GM12878 (cell line): ENCODE measurements around the gene LONP1. TPM values are rescaled to one million over a fixed set of nuclear protein-coding genes. Genes with fewer than 3 reads are reported as not detected.
"Not testable (repeated sequence)": the region's sequence is repeated elsewhere in the genome, so short reads cannot be mapped to it uniquely, and the experiment has no call there.

Source experiments
- ATAC-seq: fragments of 200-7000 bp; cut with Tn5 transposase; 3 replicates; pipeline ENCODE4 v1.9.1; 2020; ENCODE audit warnings: mild to moderate bottlenecking, moderate library complexity
- BruUV-seq: library from RNA; stranded (reverse); fragments of 400-500 nt; replicated peaks from 2 replicates; lab custom pipeline; 2021; lab: Mats Ljungman, UMichigan
- CTCF ChIA-PET: fragments of 300-600 bp; sonication (Branson Sonifier 250); formaldehyde crosslinking; extraction: SDS; loops from one replicate; lab custom pipeline; 2021; ENCODE audit warnings: inconsistent platforms; lab: Yijun Ruan, JAX
- POLR2A ChIA-PET: fragments of 350-600 bp; formaldehyde crosslinking; extraction: SDS; loops from one replicate; lab custom pipeline; 2021; ENCODE audit warnings: inconsistent platforms; lab: Charles Lee
- RAD21 ChIA-PET: fragments of 300-600 bp; sonication (Branson Sonifier 250); formaldehyde crosslinking; loops from one replicate; lab custom pipeline; 2023; ENCODE audit warnings: antibody characterized with exemption; ENCODE audit not compliant: unreplicated experiment; lab: Charles Lee
- SMC1A ChIA-PET: fragments of 300-600 bp; sonication (Branson Sonifier 250); formaldehyde crosslinking; loops from one replicate; lab custom pipeline; 2023; ENCODE audit not compliant: unreplicated experiment, uncharacterized antibody; lab: Charles Lee
- DNase-seq: peaks from one replicate; pipeline ENCODE4 v3.0.0-alpha.2; 2011; ENCODE audit warnings: low read depth, low spot score
- FAIRE-seq: peaks from 3 replicates; lab custom pipeline; 2011; peaks lifted over from hg19 to GRCh38; lab: Jason Lieb, UNC
- H2AFZ ChIP-seq: 2 replicates; pipeline ENCODE4 v1.6.0; 2011; ENCODE audit warnings: low read depth, low read length, control low read depth; ENCODE audit not compliant: control insufficient read depth
- H3K27ac ChIP-seq: 2 replicates; pipeline ENCODE4 v1.5.1; 2011; ENCODE audit warnings: control low read depth; ENCODE audit not compliant: control insufficient read depth, insufficient read depth
- H3K27me3 ChIP-seq, 2 experiments: replicated peaks in 1 of 2; 2 replicates each; pipeline versions ENCODE4 v1.6.0 to v1.6.1; 2011; ENCODE audit warnings: low read length in 1 of 2; ENCODE audit not compliant: control insufficient read depth in 2 of 2, insufficient read depth in 2 of 2
- H3K36me3 ChIP-seq, 2 experiments: 2 replicates each; pipeline ENCODE4 v1.5.1; 2011; ENCODE audit warnings: low read length in 1 of 2; ENCODE audit not compliant: control insufficient read depth in 2 of 2, insufficient read depth in 2 of 2
- H3K4me1 ChIP-seq: 2 replicates; pipeline ENCODE4 v1.6.1; 2011; ENCODE audit warnings: mild to moderate bottlenecking, low read length, moderate library complexity, mixed read lengths; ENCODE audit not compliant: control insufficient read depth, insufficient read depth
- H3K4me2 ChIP-seq: 2 replicates; pipeline ENCODE4 v1.6.0; 2011; ENCODE audit warnings: control low read depth; ENCODE audit not compliant: control insufficient read depth, insufficient read depth
- H3K4me3 ChIP-seq: fragments of 200-600 bp; sonication (generic); 2 replicates; pipeline ENCODE4 v1.5.1; 2016
- H3K79me2 ChIP-seq: 2 replicates; pipeline ENCODE4 v1.6.0; 2011; ENCODE audit warnings: low read length; ENCODE audit not compliant: control insufficient read depth, insufficient read depth
- H3K9ac ChIP-seq: 2 replicates; pipeline ENCODE4 v1.8.0; 2011; ENCODE audit warnings: low read length, control low read depth, mixed read lengths; ENCODE audit not compliant: control insufficient read depth, insufficient read depth
- H3K9me3 ChIP-seq: replicated peaks from 3 replicates; pipeline ENCODE4 v1.5.1; 2011; ENCODE audit warnings: mild to moderate bottlenecking, low read length; ENCODE audit not compliant: control insufficient read depth, insufficient read depth
- H4K20me1 ChIP-seq: 2 replicates; pipeline ENCODE4 v1.6.0; 2011; ENCODE audit not compliant: control insufficient read depth, insufficient read depth
- CHD4 ChIP-seq: fragments of 200-600 bp; sonication (generic); IDR thresholded peaks from 2 replicates; pipeline ENCODE4 v1.6.1; 2016; ENCODE audit warnings: mild to moderate bottlenecking
- EGR1 ChIP-seq, 2 experiments: IDR thresholded peaks; 1 replicate in 1 of 2; 2 replicates in 1 of 2; pipeline ENCODE4 v1.6.1; 2011 to 2012; ENCODE audit warnings: low read depth in 2 of 2, low read length in 2 of 2, borderline replicate concordance in 1 of 2, mild to moderate bottlenecking in 1 of 2, moderate library complexity in 1 of 2
- GABPA ChIP-seq: IDR thresholded peaks from 2 replicates; pipeline ENCODE4 v1.6.1; 2014; ENCODE audit warnings: antibody characterized with exemption, low read depth, mild to moderate bottlenecking, inconsistent platforms
- MEF2B ChIP-seq: fragments of 450-650 bp; IDR thresholded peaks from 2 replicates; pipeline ENCODE4 v1.6.1; 2018; ENCODE audit warnings: mild to moderate bottlenecking, moderate library complexity; ENCODE audit not compliant: partially characterized antibody, poor library complexity, severe bottlenecking
- MYC ChIP-seq: IDR thresholded peaks from 2 replicates; pipeline ENCODE4 v1.6.1; 2011; ENCODE audit warnings: mild to moderate bottlenecking, low read length, moderate library complexity, inconsistent platforms; ENCODE audit not compliant: insufficient read depth, insufficient replicate concordance, insufficient read length, severe bottlenecking
- RBBP5 ChIP-seq: fragments of 200-600 bp; sonication (generic); conservative IDR thresholded peaks from 2 replicates; pipeline ENCODE4 v1.6.1; 2016
- RCOR1 ChIP-seq: conservative IDR thresholded peaks from 2 replicates; pipeline ENCODE4 v1.6.1; 2012; ENCODE audit warnings: low read depth, low read length, improper control_type of control experiment
- SREBF2 ChIP-seq: IDR thresholded peaks from 2 replicates; pipeline ENCODE4 v1.6.1; 2012; ENCODE audit warnings: mild to moderate bottlenecking, low read length
- SUPT20H ChIP-seq: IDR thresholded peaks from 2 replicates; pipeline ENCODE4 v1.6.1; 2011; ENCODE audit warnings: low read depth, mild to moderate bottlenecking, low read length, moderate library complexity, borderline replicate concordance; ENCODE audit not compliant: control insufficient read depth
- TCF3 ChIP-seq: IDR thresholded peaks from 2 replicates; pipeline ENCODE4 v1.6.1; 2012; ENCODE audit warnings: low read depth, mild to moderate bottlenecking, low read length, borderline replicate concordance; ENCODE audit not compliant: insufficient read depth
- ZNF687 ChIP-seq: fragments of 450-650 bp; IDR thresholded peaks from 2 replicates; pipeline ENCODE4 v1.6.1; 2017; ENCODE audit warnings: mild to moderate bottlenecking, moderate library complexity
- WGBS: methylation state at CpG from one replicate; pipeline ENCODE4 v1.1.6; 2016; ENCODE audit warnings: low lambda C conversion rate; ENCODE audit not compliant: insufficient replicate concordance, insufficient coverage; ENCODE audit errors: missing lambda C conversion rate; 5-methylcytosine and 5-hydroxymethylcytosine counted together
- in situ Hi-C: fragments of 300-500 bp; cut with MboI; formaldehyde crosslinking; loops from 9 replicates; pipeline ENCODE4 v1.14.3; 2018; ENCODE audit warnings: mixed read lengths
- intact Hi-C: fragments of 100-400 bp; cut with micrococcal nuclease; formaldehyde crosslinking; loops from one replicate; pipeline ENCODE4 v1.14.2; 2022; ENCODE audit not compliant: unreplicated experiment
- polyA plus RNA-seq, 11 experiments: library from polyadenylated mRNA; depleted of rRNA in 4 of 11; unstranded in 6 of 11; stranded (reverse) in 5 of 11; fragments of >200 nt; fragmentation: Nextera tagmentation in 4 of 11; fragmentation: Illumina TruSeq in 1 of 11; extraction: Ambion mirVana in 4 of 11; extraction: Trizol in 1 of 11; gene quantifications; 1 replicate in 1 of 11; 2 replicates in 10 of 11; pipeline versions ENCODE4 v1.2.1 to v1.2.3, GENCODE V29; 2011 to 2016; ENCODE audit warnings: inconsistent platforms in 2 of 11, missing spikeins in 2 of 11, low read depth in 1 of 11
- total RNA-seq, 4 experiments: library from RNA; depleted of rRNA in 3 of 4; stranded (reverse); fragments of >200 nt in 3 of 4; fragmentation: Illumina TruSeq in 1 of 4; extraction: Trizol in 1 of 4; gene quantifications; 2 replicates each; pipeline versions ENCODE4 v1.2.1 to v1.2.3, GENCODE V29; 2013 to 2021

LONP1 gene
- total and polyA plus RNA-seq, 10 of the 15 experiments (the other 5 are each of a cell fraction or from before 2014, with no cell fraction given), result 0.61 to 136 (median 59.5) TPM

- TF ChIP-seq GABPA (no peak), CHD4 (no peak), SREBF2 (no peak), RBBP5 (no peak), MYC (no peak)
- TF ChIP-seq, all 136 proteins: peak for 0
Observed at GRCh38 chr19:5738423-5738822, 18.5 kb upstream of the LONP1 start (continued).

- not testable (repeated sequence) for BruUV-seq
Observed at GRCh38 chr19:5733172-5733571, 13.2 kb upstream of the LONP1 start.

GRCh38 chr19:5727453-5728050, 7.6 kb upstream of the LONP1 start:
- WGBS, result 86% methylated on average over 4 of the region's 4 CpGs
- DNase-seq (no peak), ATAC-seq (no peak), FAIRE-seq (no peak)
- RAD21 ChIA-PET, result no interaction called here
- H3K4me2 ChIP-seq, result no peak overlapping the region
- BruUV-seq, result no TSS peak
- no peak overlapping the region for H2AFZ ChIP-seq
- H3K9ac ChIP-seq, result no peak overlapping the region
- in situ Hi-C loops (no loop called here), intact Hi-C loops (no loop called here)
- H3K4me1 ChIP-seq, result no peaks in the 10 kb centered on the region
- no peaks in the 10 kb centered on the region for H3K27me3 ChIP-seq
- no peak overlapping the region for H3K27ac ChIP-seq
- POLR2A ChIA-PET, result no interaction called here
- no peaks in the 10 kb centered on the region for H4K20me1 ChIP-seq
- SMC1A ChIA-PET, result interaction anchor here (0.6 kb wide), 1 partner anchor 13 kb away, joined by 3 read pairs; no protein-coding TSS in a partner anchor
- CTCF ChIA-PET, result no interaction called here
- H3K79me2 ChIP-seq, result no peaks in the 10 kb centered on the region
- no peak overlapping the region for H3K4me3 ChIP-seq
- no peaks in the 10 kb centered on the region for H3K36me3 ChIP-seq
- no peaks in the 10 kb centered on the region; the same call in 1 of the 3 replicates for H3K9me3 ChIP-seq
- TF ChIP-seq MEF2B, result no peak
- TF ChIP-seq ZNF687, result no peak
- no peak for TF ChIP-seq EGR1 (IDR thresholded peaks at IDR 0.05; ENCODE audit: borderline replicate concordance in 1 of 2, low read depth in 2 of 2, low read length in 2 of 2)
- no peak for TF ChIP-seq MYC
- no peak for TF ChIP-seq RBBP5
- no peak for TF ChIP-seq RCOR1
- TF ChIP-seq SUPT20H, result no peak
- TF ChIP-seq TCF3, result no peak

More at GRCh38 chr19:5733172-5733571, 13.2 kb upstream of the LONP1 start:
- H3K4me1 ChIP-seq, POLR2A ChIA-PET, CTCF ChIA-PET, DNase-seq, H3K4me2 ChIP-seq, H3K27me3 ChIP-seq, H2AFZ ChIP-seq, intact Hi-C loops, ATAC-seq, H3K36me3 ChIP-seq, H3K27ac ChIP-seq, H3K4me3 ChIP-seq, in situ Hi-C loops, H3K9me3 ChIP-seq, H4K20me1 ChIP-seq, FAIRE-seq, H3K79me2 ChIP-seq, RAD21 ChIA-PET, H3K9ac ChIP-seq: not testable (repeated sequence)
- SMC1A ChIA-PET, result interaction anchor here (0.6 kb wide), 1 partner anchor 190 kb away, joined by 5 read pairs; no protein-coding TSS in a partner anchor
- WGBS, result 55% methylated on average over 2 of the region's 2 CpGs
